HEK293 (cell line): ENCODE measurements around the gene NPW.
A peak's percentile ranks its signal among the peaks of the same experiment; 100 is the strongest.

Source experiments
- BCL11A ChIP-seq: fragments of 450-650 bp; formaldehyde crosslinking; IDR thresholded peaks from 2 replicates; pipeline ENCODE4 v1.5.1; 2016; ENCODE audit warnings: low read depth, missing biosample characterization, missing genetic modification characterization
- BCL6B ChIP-seq: fragments of 450-650 bp; formaldehyde crosslinking; IDR thresholded peaks from 2 replicates; pipeline ENCODE4 v1.5.1; 2017; ENCODE audit warnings: missing biosample characterization, missing genetic modification characterization
- HIC1 ChIP-seq: fragments of 450-650 bp; formaldehyde crosslinking; IDR thresholded peaks from 2 replicates; pipeline ENCODE4 v1.5.1; 2016; ENCODE audit warnings: missing biosample characterization, missing genetic modification characterization
- HOXA7 ChIP-seq: sonication (generic); formaldehyde crosslinking; IDR thresholded peaks from 2 replicates; pipeline ENCODE4 v1.8.1; 2022; ENCODE audit warnings: missing genetic modification reagents, borderline replicate concordance
- PRDM1 ChIP-seq: fragments of 450-650 bp; formaldehyde crosslinking; IDR thresholded peaks from 2 replicates; pipeline ENCODE4; 2016; ENCODE audit warnings: missing biosample characterization, missing genetic modification characterization
- YY2 ChIP-seq: fragments of 450-650 bp; formaldehyde crosslinking; IDR thresholded peaks from 2 replicates; pipeline ENCODE4 v1.5.1; 2016; ENCODE audit warnings: missing biosample characterization, missing genetic modification characterization
- ZFP41 ChIP-seq: fragments of 450-650 bp; formaldehyde crosslinking; IDR thresholded peaks from 2 replicates; pipeline ENCODE4 v1.5.1; 2016; ENCODE audit warnings: missing biosample characterization, missing genetic modification characterization, borderline replicate concordance
- ZFP69B ChIP-seq: fragments of 450-650 bp; formaldehyde crosslinking; IDR thresholded peaks from 2 replicates; pipeline ENCODE4 v1.5.1; 2016; ENCODE audit warnings: missing biosample characterization, missing genetic modification characterization
- ZNF112 ChIP-seq: fragments of 450-650 bp; formaldehyde crosslinking; IDR thresholded peaks from 2 replicates; pipeline ENCODE4 v1.5.0; 2017; ENCODE audit warnings: missing biosample characterization, missing genetic modification characterization
- ZNF121 ChIP-seq: fragments of 450-650 bp; formaldehyde crosslinking; IDR thresholded peaks from 2 replicates; pipeline ENCODE4 v1.5.1; 2016; ENCODE audit warnings: missing biosample characterization, missing genetic modification characterization
- ZNF19 ChIP-seq: fragments of 450-650 bp; formaldehyde crosslinking; IDR thresholded peaks from 2 replicates; pipeline ENCODE4; 2016; ENCODE audit warnings: missing biosample characterization, missing genetic modification characterization, low read depth
- ZNF23 ChIP-seq: fragments of 450-650 bp; formaldehyde crosslinking; IDR thresholded peaks from 2 replicates; pipeline ENCODE4 v1.5.1; 2016; ENCODE audit warnings: missing biosample characterization, missing genetic modification characterization, borderline replicate concordance
- ZNF354C ChIP-seq: fragments of 450-650 bp; formaldehyde crosslinking; IDR thresholded peaks from 2 replicates; pipeline ENCODE4 v1.5.1; 2016; ENCODE audit warnings: missing biosample characterization, missing genetic modification characterization, low read depth, borderline replicate concordance
- ZNF404 ChIP-seq: fragments of 450-650 bp; formaldehyde crosslinking; IDR thresholded peaks from 2 replicates; pipeline ENCODE4 v1.5.1; 2017; ENCODE audit warnings: missing biosample characterization, missing genetic modification characterization
- ZNF433 ChIP-seq: fragments of 450-650 bp; formaldehyde crosslinking; IDR thresholded peaks from 2 replicates; pipeline ENCODE4 v1.5.1; 2016; ENCODE audit warnings: missing biosample characterization, missing genetic modification characterization, low read depth
- ZNF623 ChIP-seq: fragments of 450-650 bp; formaldehyde crosslinking; IDR thresholded peaks from 2 replicates; pipeline ENCODE4 v1.5.1; 2016; ENCODE audit warnings: missing biosample characterization, missing genetic modification characterization
- ZNF626 ChIP-seq: fragments of 450-650 bp; sonication (Bioruptor Pico); formaldehyde crosslinking; IDR thresholded peaks from 2 replicates; pipeline ENCODE4 v1.5.1; 2018; ENCODE audit warnings: missing biosample characterization, missing genetic modification characterization, inconsistent platforms
- ZNF654 ChIP-seq: fragments of 450-650 bp; formaldehyde crosslinking; IDR thresholded peaks from 2 replicates; pipeline ENCODE4 v1.5.1; 2016; ENCODE audit warnings: low read depth, missing biosample characterization, missing genetic modification characterization
- ZNF670 ChIP-seq: fragments of 450-650 bp; formaldehyde crosslinking; IDR thresholded peaks from 2 replicates; pipeline ENCODE4 v1.5.1; 2016; ENCODE audit warnings: missing biosample characterization, missing genetic modification characterization, low read depth
- ZNF677 ChIP-seq: fragments of 450-650 bp; IDR thresholded peaks from 2 replicates; pipeline ENCODE4 v1.5.0; 2018; ENCODE audit warnings: missing biosample characterization, mild to moderate bottlenecking, missing genetic modification characterization, moderate library complexity
- ZSCAN30 ChIP-seq: fragments of 450-650 bp; IDR thresholded peaks from 2 replicates; pipeline ENCODE4 v1.5.1; 2018; ENCODE audit warnings: missing biosample characterization, mild to moderate bottlenecking, missing genetic modification characterization, moderate library complexity
- ZXDB ChIP-seq: fragments of 450-650 bp; formaldehyde crosslinking; IDR thresholded peaks from 2 replicates; pipeline ENCODE4 v1.5.1; 2016; ENCODE audit warnings: missing biosample characterization, missing genetic modification characterization
- TF ChIP-seq, protein P1 (sequence below): fragments of 450-650 bp; formaldehyde crosslinking; IDR thresholded peaks from 2 replicates; pipeline ENCODE4 v1.5.1; 2016; ENCODE audit warnings: missing biosample characterization, missing genetic modification characterization
- TF ChIP-seq, protein P2 (sequence below): sonication (generic); formaldehyde crosslinking; IDR thresholded peaks from 2 replicates; pipeline ENCODE4 v1.8.1; 2022; ENCODE audit warnings: mild to moderate bottlenecking, moderate library complexity, missing genetic modification reagents
- TF ChIP-seq, protein P3 (sequence below): fragments of 450-650 bp; formaldehyde crosslinking; IDR thresholded peaks from 2 replicates; pipeline ENCODE4 v1.5.1; 2017; ENCODE audit warnings: missing biosample characterization, missing genetic modification characterization
- TF ChIP-seq, protein P4 (sequence below): fragments of 450-650 bp; IDR thresholded peaks from 2 replicates; pipeline ENCODE4 v1.5.1; 2018; ENCODE audit warnings: missing biosample characterization, mild to moderate bottlenecking, missing genetic modification characterization
- TF ChIP-seq, protein P5 (sequence below): fragments of 450-650 bp; formaldehyde crosslinking; IDR thresholded peaks from 2 replicates; pipeline ENCODE4 v1.5.1; 2016; ENCODE audit warnings: missing biosample characterization, missing genetic modification characterization, borderline replicate concordance

The NPW gene

DNA sequence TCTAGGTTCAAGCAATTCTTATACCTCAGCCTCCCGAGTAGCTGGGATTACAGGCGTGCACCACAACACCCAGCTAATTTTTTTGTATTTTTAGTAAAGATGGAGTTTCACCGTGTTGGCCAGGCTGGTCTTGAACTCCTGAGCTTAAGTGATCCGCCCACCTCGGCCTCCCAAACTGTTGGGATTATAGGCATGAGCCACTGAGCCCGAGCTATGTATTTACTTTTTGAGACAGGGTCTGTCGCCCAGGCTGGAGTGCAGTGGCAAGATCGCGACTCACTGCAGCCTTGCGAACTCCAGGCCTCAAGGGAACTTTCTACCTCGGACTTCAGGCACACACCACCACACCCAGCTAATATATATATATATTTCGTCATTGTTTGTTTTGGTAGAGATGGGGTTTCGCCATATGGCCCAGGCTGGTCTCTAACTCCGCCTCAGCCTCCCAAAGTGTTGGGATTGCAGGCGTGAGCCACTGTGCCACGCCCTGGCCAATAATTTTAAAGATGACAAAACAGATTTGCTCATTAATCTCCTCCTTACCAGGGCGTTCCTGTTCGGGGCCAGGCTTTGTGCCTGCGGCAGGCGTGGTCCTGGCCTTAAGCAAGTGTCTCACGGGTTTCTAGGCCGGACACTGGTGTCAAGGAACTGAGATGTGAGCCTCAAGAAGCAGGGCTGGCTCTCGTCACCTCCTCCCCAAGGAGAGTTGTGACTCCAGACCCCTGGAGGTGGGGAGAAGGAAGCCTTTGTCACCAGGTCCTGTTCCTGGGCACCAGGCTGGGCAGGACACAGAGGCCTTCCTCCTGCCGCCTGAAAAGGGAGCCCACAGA, 4.3 kb upstream of the NPW start (continued):
- TF ChIP-seq ZNF23 (no peak), HOXA7 (CRISPR knock-in tag) (no peak), ZNF623 (no peak), HIC1 (no peak), ZFP69B (tag by site-specific recombination) (no peak), BCL11A (tag by site-specific recombination) (no peak), ZNF354C (no peak), ZNF112 (tag by site-specific recombination) (no peak), ZSCAN30 (tag by site-specific recombination) (no peak), PRDM1 (tag by site-specific recombination) (no peak), YY2 (tag by site-specific recombination) (no peak), ZNF677 (no peak), ZNF670 (no peak), ZNF654 (tag by site-specific recombination) (no peak), ZNF19 (tag by site-specific recombination) (no peak), ZXDB (tag by site-specific recombination) (peak; percentile 62), ZFP41 (tag by site-specific recombination) (no peak), ZNF626 (tag by site-specific recombination) (no peak), BCL6B (tag by site-specific recombination) (no peak), ZNF404 (tag by site-specific recombination) (no peak), ZNF433 (tag by site-specific recombination) (no peak), ZNF121 (no peak)
- TF ChIP-seq, protein P1, sequence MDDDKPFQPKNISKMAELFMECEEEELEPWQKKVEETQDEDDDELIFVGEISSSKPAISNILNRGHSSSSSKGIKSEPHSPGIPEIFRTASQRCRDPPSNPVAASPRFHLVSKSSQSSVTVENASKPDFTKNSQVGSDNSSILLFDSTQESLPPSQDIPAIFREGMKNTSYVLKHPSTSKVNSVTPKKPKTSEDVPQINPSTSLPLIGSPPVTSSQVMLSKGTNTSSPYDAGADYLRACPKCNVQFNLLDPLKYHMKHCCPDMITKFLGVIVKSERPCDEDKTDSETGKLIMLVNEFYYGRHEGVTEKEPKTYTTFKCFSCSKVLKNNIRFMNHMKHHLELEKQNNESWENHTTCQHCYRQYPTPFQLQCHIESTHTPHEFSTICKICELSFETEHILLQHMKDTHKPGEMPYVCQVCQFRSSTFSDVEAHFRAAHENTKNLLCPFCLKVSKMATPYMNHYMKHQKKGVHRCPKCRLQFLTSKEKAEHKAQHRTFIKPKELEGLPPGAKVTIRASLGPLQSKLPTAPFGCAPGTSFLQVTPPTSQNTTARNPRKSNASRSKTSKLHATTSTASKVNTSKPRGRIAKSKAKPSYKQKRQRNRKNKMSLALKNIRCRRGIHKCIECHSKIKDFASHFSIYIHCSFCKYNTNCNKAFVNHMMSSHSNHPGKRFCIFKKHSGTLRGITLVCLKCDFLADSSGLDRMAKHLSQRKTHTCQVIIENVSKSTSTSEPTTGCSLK (tag by site-specific recombination): no peak
- TF ChIP-seq, protein P2, sequence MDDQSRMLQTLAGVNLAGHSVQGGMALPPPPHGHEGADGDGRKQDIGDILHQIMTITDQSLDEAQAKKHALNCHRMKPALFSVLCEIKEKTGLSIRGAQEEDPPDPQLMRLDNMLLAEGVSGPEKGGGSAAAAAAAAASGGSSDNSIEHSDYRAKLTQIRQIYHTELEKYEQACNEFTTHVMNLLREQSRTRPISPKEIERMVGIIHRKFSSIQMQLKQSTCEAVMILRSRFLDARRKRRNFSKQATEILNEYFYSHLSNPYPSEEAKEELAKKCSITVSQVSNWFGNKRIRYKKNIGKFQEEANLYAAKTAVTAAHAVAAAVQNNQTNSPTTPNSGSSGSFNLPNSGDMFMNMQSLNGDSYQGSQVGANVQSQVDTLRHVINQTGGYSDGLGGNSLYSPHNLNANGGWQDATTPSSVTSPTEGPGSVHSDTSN (CRISPR knock-in tag): no peak
- TF ChIP-seq, protein P3, sequence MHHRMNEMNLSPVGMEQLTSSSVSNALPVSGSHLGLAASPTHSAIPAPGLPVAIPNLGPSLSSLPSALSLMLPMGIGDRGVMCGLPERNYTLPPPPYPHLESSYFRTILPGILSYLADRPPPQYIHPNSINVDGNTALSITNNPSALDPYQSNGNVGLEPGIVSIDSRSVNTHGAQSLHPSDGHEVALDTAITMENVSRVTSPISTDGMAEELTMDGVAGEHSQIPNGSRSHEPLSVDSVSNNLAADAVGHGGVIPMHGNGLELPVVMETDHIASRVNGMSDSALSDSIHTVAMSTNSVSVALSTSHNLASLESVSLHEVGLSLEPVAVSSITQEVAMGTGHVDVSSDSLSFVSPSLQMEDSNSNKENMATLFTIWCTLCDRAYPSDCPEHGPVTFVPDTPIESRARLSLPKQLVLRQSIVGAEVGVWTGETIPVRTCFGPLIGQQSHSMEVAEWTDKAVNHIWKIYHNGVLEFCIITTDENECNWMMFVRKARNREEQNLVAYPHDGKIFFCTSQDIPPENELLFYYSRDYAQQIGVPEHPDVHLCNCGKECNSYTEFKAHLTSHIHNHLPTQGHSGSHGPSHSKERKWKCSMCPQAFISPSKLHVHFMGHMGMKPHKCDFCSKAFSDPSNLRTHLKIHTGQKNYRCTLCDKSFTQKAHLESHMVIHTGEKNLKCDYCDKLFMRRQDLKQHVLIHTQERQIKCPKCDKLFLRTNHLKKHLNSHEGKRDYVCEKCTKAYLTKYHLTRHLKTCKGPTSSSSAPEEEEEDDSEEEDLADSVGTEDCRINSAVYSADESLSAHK (tag by site-specific recombination): no peak
- TF ChIP-seq, protein P4, sequence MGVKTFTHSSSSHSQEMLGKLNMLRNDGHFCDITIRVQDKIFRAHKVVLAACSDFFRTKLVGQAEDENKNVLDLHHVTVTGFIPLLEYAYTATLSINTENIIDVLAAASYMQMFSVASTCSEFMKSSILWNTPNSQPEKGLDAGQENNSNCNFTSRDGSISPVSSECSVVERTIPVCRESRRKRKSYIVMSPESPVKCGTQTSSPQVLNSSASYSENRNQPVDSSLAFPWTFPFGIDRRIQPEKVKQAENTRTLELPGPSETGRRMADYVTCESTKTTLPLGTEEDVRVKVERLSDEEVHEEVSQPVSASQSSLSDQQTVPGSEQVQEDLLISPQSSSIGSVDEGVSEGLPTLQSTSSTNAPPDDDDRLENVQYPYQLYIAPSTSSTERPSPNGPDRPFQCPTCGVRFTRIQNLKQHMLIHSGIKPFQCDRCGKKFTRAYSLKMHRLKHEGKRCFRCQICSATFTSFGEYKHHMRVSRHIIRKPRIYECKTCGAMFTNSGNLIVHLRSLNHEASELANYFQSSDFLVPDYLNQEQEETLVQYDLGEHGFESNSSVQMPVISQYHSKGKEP (tag by site-specific recombination): peak; percentile 36; the same call in 1 of the 2 replicates
- TF ChIP-seq, protein P5, sequence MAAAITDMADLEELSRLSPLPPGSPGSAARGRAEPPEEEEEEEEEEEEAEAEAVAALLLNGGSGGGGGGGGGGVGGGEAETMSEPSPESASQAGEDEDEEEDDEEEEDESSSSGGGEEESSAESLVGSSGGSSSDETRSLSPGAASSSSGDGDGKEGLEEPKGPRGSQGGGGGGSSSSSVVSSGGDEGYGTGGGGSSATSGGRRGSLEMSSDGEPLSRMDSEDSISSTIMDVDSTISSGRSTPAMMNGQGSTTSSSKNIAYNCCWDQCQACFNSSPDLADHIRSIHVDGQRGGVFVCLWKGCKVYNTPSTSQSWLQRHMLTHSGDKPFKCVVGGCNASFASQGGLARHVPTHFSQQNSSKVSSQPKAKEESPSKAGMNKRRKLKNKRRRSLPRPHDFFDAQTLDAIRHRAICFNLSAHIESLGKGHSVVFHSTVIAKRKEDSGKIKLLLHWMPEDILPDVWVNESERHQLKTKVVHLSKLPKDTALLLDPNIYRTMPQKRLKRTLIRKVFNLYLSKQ (tag by site-specific recombination): no peak
